ENCODE measurements around the gene ENDOD1.
A peak's percentile ranks its signal among the peaks of the same experiment; 100 is the strongest.

ENDOD1 gene

DNA sequence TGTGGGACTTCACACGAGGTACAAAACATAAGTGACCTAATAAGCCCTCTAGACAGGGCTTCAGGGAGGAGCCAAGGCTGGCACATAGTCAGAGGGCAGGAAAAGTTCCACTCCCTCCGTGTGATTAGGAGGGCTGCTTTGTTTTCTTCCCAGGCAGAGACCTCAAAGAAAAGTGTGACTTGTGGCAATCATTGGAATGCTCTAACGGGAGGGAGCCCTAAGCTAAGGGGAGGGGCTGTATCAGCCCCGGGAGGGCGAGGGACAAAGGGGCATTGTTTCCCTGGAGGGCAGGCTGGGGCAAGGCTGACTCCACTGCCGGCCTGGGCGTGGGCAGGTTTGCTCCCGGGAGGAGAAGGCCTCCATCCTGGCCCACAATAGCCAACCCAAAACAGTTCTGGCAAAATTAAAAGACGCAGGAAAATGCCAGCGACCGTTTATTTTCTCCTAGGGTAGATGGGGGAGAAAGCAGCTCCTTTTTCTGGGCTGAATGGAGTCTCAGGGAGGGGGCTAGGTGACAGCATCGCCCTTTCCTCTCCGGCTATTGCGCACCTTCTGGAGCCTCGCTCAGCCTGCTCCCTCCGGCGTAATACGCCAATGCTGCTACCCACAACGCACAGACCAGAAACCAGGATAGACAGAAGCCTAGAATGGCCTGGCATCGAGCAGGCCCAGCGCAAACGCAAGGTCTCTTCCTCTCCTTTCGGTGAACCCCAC lies 60.2 kb downstream of the ENDOD1 start:
- no peaks in the 10 kb centered on the region for H3K36me3 Mint-ChIP-seq (ENCODE audit: low read depth)

DNA sequence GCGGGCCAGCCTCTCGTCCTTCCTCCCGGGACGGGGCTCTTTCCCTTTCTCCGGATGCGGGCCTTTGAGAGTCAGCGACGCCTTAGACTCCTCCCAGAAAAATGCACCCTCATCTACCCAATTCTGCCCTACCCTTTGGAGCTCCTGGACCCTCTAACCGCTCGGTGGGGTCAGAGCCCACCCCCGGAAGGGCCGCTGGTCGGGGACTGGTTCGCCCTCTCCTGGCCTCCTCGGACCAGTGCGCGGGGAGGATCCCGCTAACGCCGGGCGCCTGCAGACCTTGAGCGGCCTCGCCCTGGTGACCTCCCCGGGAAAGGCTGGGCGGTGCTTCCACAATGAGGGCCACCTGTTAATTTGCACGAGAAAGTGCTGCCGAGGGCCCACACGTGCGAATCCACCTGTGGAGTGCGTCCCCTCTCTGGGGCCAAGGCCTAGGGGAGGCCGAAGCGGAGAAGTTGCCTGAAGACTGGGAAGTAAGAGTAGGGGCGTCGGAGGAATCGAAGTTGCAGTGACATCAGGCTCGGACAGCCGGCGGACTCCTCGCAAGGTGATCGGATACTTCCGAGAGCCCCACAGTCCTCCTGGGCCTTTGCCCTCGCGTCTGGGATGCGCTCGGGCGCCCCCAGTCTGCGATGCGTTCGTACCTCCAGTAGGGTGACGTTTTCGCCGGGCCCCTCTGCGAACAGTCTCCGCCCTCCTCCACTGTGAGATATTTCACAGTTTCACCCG lies 61.5 kb downstream of the ENDOD1 start:
- no peaks in the 10 kb centered on the region for H3K9me3 Mint-ChIP-seq
- peak; percentile 89 for DNase-seq (ENCODE audit: low spot score)
- peaks cover 34% of the 10 kb centered on the region for H3K4me1 Mint-ChIP-seq (ENCODE audit: low read depth)
- H3K27ac Mint-ChIP-seq = peak overlapping the region; percentile 91
- peak overlapping the region; percentile 83 for H3K4me3 Mint-ChIP-seq
- H3K27me3 Mint-ChIP-seq (ENCODE audit: low read depth) = no peaks in the 10 kb centered on the region
- H3K36me3 Mint-ChIP-seq (ENCODE audit: low read depth) = no peaks in the 10 kb centered on the region

More for the DNA sequence above, 60.2 kb downstream of the ENDOD1 start:
- no peaks in the 10 kb centered on the region for H3K9me3 Mint-ChIP-seq
- H3K4me3 Mint-ChIP-seq = peak overlapping the region; percentile 83
- peaks cover 34% of the 10 kb centered on the region for H3K4me1 Mint-ChIP-seq (ENCODE audit: low read depth)
- DNase-seq (ENCODE audit: low spot score) = no peak
- no peaks in the 10 kb centered on the region for H3K27me3 Mint-ChIP-seq (ENCODE audit: low read depth)
- peak overlapping the region; percentile 59 for H3K27ac Mint-ChIP-seq

DNA sequence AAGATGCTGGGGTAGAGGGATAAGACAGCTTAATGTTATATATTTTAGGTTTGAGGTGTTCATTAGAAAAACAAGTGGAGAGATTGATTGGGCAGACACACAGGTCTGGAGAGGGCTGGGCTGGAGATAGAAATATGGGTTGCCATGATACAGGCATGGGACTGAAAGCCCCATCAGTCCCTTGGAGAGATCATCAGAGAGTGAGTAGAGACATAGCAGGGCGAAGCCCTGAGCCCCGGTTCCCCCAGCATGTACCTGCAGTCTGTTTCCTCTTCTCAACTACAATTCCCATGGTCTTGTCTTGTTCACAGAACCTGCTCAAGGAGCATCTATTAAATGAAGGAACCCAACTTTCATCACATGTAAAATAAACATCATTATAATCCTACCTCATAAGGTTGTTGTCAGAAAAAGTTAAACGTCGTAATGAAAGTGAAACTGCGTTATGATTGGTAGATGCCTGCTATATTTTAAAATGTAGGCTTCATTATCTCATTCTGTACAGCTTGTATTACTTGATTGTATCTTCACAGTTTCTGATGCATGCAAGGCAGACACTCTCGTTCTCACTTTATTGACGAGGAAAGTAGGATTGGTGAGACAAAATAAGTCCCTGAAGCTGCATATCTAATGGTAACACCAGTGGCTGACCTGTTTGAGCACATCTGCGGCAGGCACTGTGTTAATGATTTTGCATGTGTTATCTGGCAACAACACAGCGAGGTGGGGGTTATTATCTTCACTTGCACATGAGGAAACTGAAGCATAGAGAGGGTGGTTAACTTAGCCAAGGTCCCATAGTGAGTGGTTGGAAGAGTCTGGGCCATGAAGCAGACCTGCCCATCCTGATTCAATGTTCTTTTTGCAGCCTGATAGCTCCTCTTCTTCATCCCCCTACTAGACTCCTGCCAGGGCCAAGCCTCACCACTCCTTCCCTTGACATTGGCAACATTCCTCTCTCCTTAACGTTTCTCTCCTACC lies 63.5 kb downstream of the ENDOD1 start:
- peaks cover 36% of the 10 kb centered on the region for H3K4me1 Mint-ChIP-seq (ENCODE audit: low read depth)
- peak overlapping the region; percentile 86 for H3K4me3 Mint-ChIP-seq
- no peaks in the 10 kb centered on the region for H3K9me3 Mint-ChIP-seq

DNA sequence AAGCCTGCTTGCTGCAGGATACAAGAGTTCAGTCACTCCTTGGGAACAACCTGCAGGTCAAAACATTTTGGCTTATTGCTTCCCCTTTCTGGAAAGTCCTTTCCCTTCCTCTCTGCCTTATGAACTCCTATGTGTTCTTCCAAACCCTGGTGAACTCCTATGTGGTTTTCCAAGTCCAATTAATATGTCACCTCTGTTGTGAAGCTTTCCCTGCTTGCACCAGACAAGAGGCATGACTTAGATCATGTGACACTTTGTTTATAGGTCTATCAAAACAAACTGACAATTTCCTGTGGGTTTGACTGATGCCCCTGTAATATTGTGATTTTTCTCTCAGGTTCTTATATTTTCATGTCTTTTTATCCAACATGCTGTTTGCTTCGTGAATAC lies 64.2 kb downstream of the ENDOD1 start:
- H3K4me3 Mint-ChIP-seq = peak overlapping the region; percentile 86
- H3K27me3 Mint-ChIP-seq (ENCODE audit: low read depth) = no peaks in the 10 kb centered on the region
- peaks cover 39% of the 10 kb centered on the region for H3K4me1 Mint-ChIP-seq (ENCODE audit: low read depth)
- H3K27ac Mint-ChIP-seq = peak overlapping the region; percentile 92
- no peak for DNase-seq (ENCODE audit: low spot score)
- H3K36me3 Mint-ChIP-seq (ENCODE audit: low read depth) = no peaks in the 10 kb centered on the region
- no peaks in the 10 kb centered on the region for H3K9me3 Mint-ChIP-seq

More for the DNA sequence above, 63.5 kb downstream of the ENDOD1 start:
- H3K27ac Mint-ChIP-seq = peak overlapping the region; percentile 92
- H3K27me3 Mint-ChIP-seq (ENCODE audit: low read depth) = no peaks in the 10 kb centered on the region
- no peaks in the 10 kb centered on the region for H3K36me3 Mint-ChIP-seq (ENCODE audit: low read depth)
- DNase-seq (ENCODE audit: low spot score) = peak; percentile 48

DNA sequence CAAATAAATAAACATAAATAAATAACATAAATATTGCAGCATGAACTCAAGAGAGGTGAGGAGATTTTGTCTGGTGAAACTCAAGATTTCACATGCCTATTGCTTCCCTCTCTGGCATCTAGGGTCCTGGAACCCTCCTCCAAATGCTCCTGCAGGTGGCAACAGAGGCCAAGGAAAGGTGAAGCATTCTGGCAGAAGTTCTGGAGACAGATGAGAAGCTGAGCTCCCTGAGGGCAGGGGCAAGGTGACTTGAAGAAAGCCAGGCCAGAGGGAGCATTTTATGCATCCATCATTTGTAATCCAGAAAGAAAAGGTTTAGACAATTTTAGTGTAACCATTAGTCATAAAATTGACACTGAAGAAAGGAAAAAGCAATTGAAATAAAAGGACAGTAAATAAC lies 64.9 kb downstream of the ENDOD1 start:
- Mint-ChIP-seq H3K9me3 (no peaks in the 10 kb centered on the region), H3K4me3 (no peak overlapping the region), H3K4me1 (ENCODE audit: low read depth) (peaks cover 37% of the 10 kb centered on the region), H3K27me3 (ENCODE audit: low read depth) (no peaks in the 10 kb centered on the region), H3K27ac (no peak overlapping the region), H3K36me3 (ENCODE audit: low read depth) (no peaks in the 10 kb centered on the region)
- peak; percentile 44 for DNase-seq (ENCODE audit: low spot score)

DNA sequence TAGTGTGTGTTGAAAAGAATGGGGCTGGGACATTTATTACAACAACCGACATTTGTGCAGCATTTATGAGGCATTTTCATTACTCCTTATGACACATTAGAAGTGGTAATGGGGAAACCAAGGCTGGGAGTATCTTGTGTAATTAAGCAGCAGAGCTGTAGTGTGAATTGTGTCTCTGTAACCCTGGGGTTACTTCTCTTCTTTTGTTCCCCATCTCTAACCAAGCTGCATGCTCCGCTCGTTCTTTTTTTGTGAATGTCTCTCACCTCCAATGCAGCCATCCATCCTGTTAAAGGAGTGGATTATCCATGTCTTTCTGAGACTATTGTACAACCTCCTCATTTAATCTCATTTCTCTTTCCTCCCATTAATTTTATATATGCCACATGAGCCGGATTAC lies 65.7 kb downstream of the ENDOD1 start:
- Mint-ChIP-seq H3K4me1 (ENCODE audit: low read depth) (peaks cover 36% of the 10 kb centered on the region), H3K27ac (no peak overlapping the region), H3K27me3 (ENCODE audit: low read depth) (no peaks in the 10 kb centered on the region), H3K36me3 (ENCODE audit: low read depth) (no peaks in the 10 kb centered on the region), H3K9me3 (no peaks in the 10 kb centered on the region), H3K4me3 (no peak overlapping the region)
- DNase-seq (ENCODE audit: low spot score) = no peak

DNA sequence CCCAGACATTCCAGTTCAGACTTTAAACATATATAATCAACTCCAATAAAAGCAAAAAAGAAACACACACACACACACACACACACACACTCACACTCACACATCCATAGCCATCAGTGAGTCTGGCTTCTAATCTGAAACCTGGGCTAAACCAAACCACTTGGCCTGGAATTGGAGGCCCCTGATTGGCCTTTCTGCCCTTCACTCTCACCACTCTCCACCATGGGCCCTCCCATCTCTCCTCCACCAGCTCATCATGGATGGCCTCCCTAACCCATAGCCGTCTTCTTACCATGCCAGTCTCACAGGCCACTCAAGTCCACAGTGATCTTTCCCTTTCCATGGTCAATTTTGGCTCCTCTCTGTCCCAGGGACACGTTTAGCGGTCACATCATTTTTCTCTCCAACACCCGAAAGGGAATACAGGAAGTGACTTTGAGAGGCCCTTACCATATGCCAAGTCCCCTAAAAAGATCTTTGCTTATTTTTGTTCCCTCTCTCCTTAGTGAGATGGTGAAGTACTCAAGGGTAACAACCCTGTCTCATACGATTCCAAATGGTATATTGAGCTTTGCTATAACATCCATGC lies 66.6 kb downstream of the ENDOD1 start:
- no peaks in the 10 kb centered on the region for H3K27me3 Mint-ChIP-seq (ENCODE audit: low read depth)
- DNase-seq (ENCODE audit: low spot score) = no peak
- no peak overlapping the region for H3K4me3 Mint-ChIP-seq
- H3K9me3 Mint-ChIP-seq = no peaks in the 10 kb centered on the region
- H3K4me1 Mint-ChIP-seq (ENCODE audit: low read depth) = peaks cover 36% of the 10 kb centered on the region
- H3K27ac Mint-ChIP-seq = no peak overlapping the region
- no peaks in the 10 kb centered on the region for H3K36me3 Mint-ChIP-seq (ENCODE audit: low read depth)

DNA sequence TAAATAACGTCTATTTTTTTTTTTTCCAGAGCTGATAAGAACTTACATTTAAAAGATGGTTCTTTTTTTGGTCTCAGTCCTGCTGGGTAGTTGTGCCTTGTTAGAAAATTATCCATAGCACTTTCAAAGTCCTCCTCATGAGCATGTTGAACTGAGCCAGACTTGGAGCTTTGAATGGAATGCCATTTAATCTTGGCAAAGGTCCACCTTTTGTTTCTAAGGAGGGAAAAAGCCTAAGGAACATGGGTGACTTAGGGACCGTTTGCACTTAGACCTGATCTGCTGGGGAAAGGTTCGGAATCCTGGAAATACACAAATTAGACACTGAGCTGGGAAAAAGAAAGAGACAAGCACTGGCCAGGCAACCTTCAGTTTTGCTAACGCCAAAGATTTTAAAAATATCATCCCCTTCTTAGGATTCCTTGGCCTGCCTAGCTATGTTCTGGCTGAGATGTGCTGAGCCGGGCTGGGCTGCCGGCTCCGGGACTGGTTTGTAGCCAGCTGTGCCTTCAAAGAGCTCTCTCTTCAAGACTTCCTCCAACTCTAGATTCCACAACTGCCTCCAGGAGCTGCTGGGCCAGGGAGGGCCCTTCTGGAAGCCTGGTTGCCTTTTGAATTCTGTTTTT lies 67.4 kb downstream of the ENDOD1 start:
- no peaks in the 10 kb centered on the region for H3K9me3 Mint-ChIP-seq
- no peak overlapping the region for H3K27ac Mint-ChIP-seq
- DNase-seq (ENCODE audit: low spot score) = no peak
- H3K27me3 Mint-ChIP-seq (ENCODE audit: low read depth) = no peaks in the 10 kb centered on the region
- no peak overlapping the region for H3K4me3 Mint-ChIP-seq
- H3K36me3 Mint-ChIP-seq (ENCODE audit: low read depth) = no peaks in the 10 kb centered on the region
- peaks cover 31% of the 10 kb centered on the region for H3K4me1 Mint-ChIP-seq (ENCODE audit: low read depth)

DNA sequence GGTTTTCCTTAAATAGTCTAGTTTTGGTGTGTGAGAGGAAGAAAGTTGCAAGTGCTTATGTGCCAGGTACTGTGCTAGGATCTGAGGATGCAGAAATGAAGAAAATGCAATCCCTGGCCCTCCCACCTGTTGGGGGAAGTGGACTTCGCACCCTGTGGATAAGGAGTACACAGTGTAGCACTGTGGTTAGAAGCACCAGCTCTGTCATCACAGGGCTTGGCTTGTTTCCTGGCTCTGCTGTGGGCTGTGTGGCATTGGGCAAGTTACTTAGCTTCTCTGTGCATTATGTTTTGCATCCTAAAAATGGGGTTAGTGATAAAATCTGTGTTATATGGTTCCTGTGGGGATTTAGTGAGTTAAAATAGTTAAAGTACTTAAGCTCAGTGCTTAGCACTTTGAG lies 68.2 kb downstream of the ENDOD1 start:
- H3K9me3 Mint-ChIP-seq = no peaks in the 10 kb centered on the region
- no peaks in the 10 kb centered on the region for H3K27me3 Mint-ChIP-seq (ENCODE audit: low read depth)
- H3K27ac Mint-ChIP-seq = peak overlapping the region; percentile 47
- H3K4me3 Mint-ChIP-seq = no peak overlapping the region
- DNase-seq (ENCODE audit: low spot score) = no peak
- peaks cover 30% of the 10 kb centered on the region for H3K4me1 Mint-ChIP-seq (ENCODE audit: low read depth)
- H3K36me3 Mint-ChIP-seq (ENCODE audit: low read depth) = no peaks in the 10 kb centered on the region

DNA sequence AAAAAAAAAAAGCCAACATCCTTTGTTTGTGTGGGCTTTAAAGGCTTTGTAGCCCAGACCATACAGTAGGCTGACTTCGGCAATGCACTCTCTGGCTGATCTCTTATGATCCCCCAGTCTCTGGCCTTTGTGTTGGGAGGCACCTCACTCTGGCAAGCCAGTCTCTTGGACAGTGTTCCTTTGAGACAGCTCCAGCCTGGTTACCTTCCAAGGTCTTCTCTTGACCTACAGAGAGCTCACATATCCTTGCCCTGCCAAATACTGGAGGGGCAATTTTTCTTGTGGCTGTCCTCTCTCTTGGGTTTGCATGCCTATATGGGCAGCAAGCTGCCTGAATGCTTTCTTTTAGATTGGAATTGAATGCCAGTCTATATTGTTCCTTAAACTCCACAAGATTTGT lies 71.6 kb downstream of the ENDOD1 start:
- no peak overlapping the region for H3K27ac Mint-ChIP-seq
- DNase-seq (ENCODE audit: low spot score) = no peak
- H3K4me3 Mint-ChIP-seq = no peak overlapping the region
- no peaks in the 10 kb centered on the region for H3K9me3 Mint-ChIP-seq
- peaks cover 29% of the 10 kb centered on the region for H3K4me1 Mint-ChIP-seq (ENCODE audit: low read depth)
- peaks cover 3% of the 10 kb centered on the region for H3K36me3 Mint-ChIP-seq (ENCODE audit: low read depth)
- no peaks in the 10 kb centered on the region for H3K27me3 Mint-ChIP-seq (ENCODE audit: low read depth)

DNA sequence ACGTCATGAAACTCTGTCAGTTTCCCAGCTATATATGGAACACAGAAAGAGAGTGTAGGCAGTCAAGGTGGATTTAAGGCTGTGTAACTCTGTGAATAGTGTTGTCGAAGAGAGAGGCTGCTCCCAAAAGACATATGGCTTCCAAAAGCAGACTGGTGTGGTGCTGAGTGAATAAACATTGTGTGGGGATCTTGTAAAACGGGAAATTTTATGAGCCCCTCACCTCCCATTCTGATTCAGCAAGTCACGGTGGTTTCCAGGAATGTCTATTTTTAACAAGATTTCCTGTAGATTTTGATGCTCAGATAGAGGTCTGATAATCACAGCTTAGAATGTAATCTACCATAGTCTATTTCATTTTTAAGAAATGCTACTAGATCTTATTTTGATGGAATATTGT lies 73.5 kb downstream of the ENDOD1 start:
- no peak overlapping the region for H3K4me3 Mint-ChIP-seq
- H3K36me3 Mint-ChIP-seq (ENCODE audit: low read depth) = peaks cover 3% of the 10 kb centered on the region
- H3K9me3 Mint-ChIP-seq = no peaks in the 10 kb centered on the region
- H3K27ac Mint-ChIP-seq = no peak overlapping the region
- peaks cover 19% of the 10 kb centered on the region for H3K4me1 Mint-ChIP-seq (ENCODE audit: low read depth)
- no peak for DNase-seq (ENCODE audit: low spot score)
- no peaks in the 10 kb centered on the region for H3K27me3 Mint-ChIP-seq (ENCODE audit: low read depth)

DNA sequence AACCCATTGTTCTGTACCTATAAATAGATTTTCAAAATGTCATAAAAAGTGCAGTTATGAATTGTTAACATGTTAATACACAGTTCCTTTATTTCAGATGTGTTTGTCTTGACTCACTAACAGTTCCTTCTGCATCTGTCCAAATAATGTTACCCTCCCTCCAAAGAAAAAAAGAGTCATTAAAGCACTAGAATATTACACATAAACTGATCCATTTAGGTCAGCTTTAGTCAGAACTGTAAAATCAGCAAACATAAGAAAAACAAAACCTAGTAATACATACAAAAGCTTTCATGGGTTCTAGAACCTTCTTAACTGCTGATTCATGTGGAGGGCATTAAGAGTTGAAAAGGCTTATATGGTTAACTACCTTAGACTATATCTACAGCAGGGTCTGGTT lies 76.0 kb downstream of the ENDOD1 start:
- no peak overlapping the region for H3K4me3 Mint-ChIP-seq
- H3K27ac Mint-ChIP-seq = no peak overlapping the region
- peaks cover 3% of the 10 kb centered on the region for H3K36me3 Mint-ChIP-seq (ENCODE audit: low read depth)
- H3K9me3 Mint-ChIP-seq = no peaks in the 10 kb centered on the region
- no peaks in the 10 kb centered on the region for H3K27me3 Mint-ChIP-seq (ENCODE audit: low read depth)
- no peak for DNase-seq (ENCODE audit: low spot score)
- H3K4me1 Mint-ChIP-seq (ENCODE audit: low read depth) = peaks cover 16% of the 10 kb centered on the region

DNA sequence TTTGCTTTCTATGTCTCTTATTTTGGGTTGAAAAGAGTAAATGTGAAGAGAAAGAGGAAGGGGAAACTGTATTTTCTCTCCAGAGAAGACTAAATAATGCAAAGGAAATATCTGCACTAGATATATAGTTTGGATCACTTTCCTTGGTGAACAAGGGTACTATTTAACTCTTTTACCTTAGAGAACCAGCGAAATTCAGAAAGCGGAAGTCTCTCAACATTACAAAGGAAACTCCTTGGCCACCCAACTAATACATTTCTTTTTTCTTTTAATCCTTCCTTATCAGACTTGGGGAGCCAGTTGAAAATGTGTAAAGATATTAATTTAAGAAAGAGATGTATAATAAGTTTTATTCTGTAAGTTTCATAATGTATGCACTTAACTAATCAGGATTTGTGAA lies 77.1 kb downstream of the ENDOD1 start:
- H3K36me3 Mint-ChIP-seq (ENCODE audit: low read depth) = peaks cover 5% of the 10 kb centered on the region
- no peak overlapping the region for H3K4me3 Mint-ChIP-seq
- peaks cover 16% of the 10 kb centered on the region for H3K4me1 Mint-ChIP-seq (ENCODE audit: low read depth)
- no peaks in the 10 kb centered on the region for H3K9me3 Mint-ChIP-seq
- no peaks in the 10 kb centered on the region for H3K27me3 Mint-ChIP-seq (ENCODE audit: low read depth)
- H3K27ac Mint-ChIP-seq = no peak overlapping the region
- no peak for DNase-seq (ENCODE audit: low spot score)
